H1 (cell line): ENCODE results near the gene ESPNL. TPM values are rescaled to one million over a fixed set of nuclear protein-coding genes. Genes with fewer than 3 reads are reported as not detected.

Source experiments
- CTCF ChIA-PET: fragments of 300-600 bp; sonication (Branson Sonifier 250); formaldehyde crosslinking; loops from one replicate; lab custom pipeline; 2021; ENCODE audit not compliant: partially characterized antibody; lab: Charles Lee
- POLR2A ChIA-PET: fragments of 300-600 bp; sonication (Branson Sonifier 250); formaldehyde crosslinking; loops from one replicate; lab custom pipeline; 2021; ENCODE audit warnings: inconsistent platforms; ENCODE audit not compliant: partially characterized antibody; lab: Charles Lee
- DNase-seq, 2 experiments: peaks; one replicate each; pipeline versions ENCODE4 v3.0.0 to v3.0.0-alpha.2; 2010 to 2022; ENCODE audit warnings: low spot score in 2 of 2, low read depth in 1 of 2, mixed read lengths in 1 of 2
- FAIRE-seq: peaks from 2 replicates; lab custom pipeline; 2011; peaks lifted over from hg19 to GRCh38; lab: Jason Lieb, UNC
- H2AFZ ChIP-seq: 2 replicates; pipeline ENCODE4 v1.8.1; 2012; ENCODE audit warnings: low read length, inconsistent platforms
- H2AK5ac ChIP-seq: 2 replicates; pipeline ENCODE4 v1.6.1; 2013; ENCODE audit warnings: low read depth, low read length
- H2BK120ac ChIP-seq: replicated peaks from 2 replicates; pipeline ENCODE3; 2013; ENCODE audit warnings: low read depth, low read length, inconsistent platforms
- H2BK12ac ChIP-seq: 2 replicates; pipeline ENCODE4 v1.6.1; 2013; ENCODE audit warnings: low read depth, low read length
- H2BK15ac ChIP-seq: 2 replicates; pipeline ENCODE4 v1.6.1; 2013; ENCODE audit warnings: low read length
- H2BK20ac ChIP-seq: 2 replicates; pipeline ENCODE4 v1.6.1; 2013; ENCODE audit warnings: low read length
- H2BK5ac ChIP-seq: 2 replicates; pipeline ENCODE4 v1.6.1; 2013; ENCODE audit warnings: low read depth, low read length
- H3K14ac ChIP-seq: 2 replicates; pipeline ENCODE4 v1.6.1; 2013; ENCODE audit warnings: inconsistent platforms; ENCODE audit not compliant: insufficient read length
- H3K18ac ChIP-seq: 2 replicates; pipeline ENCODE4 v1.6.1; 2013; ENCODE audit warnings: low read length; ENCODE audit errors: extremely low read depth
- H3K23ac ChIP-seq: 2 replicates; pipeline ENCODE4 v1.6.1; 2013; ENCODE audit warnings: inconsistent platforms; ENCODE audit not compliant: insufficient read length
- H3K23me2 ChIP-seq: 2 replicates; pipeline ENCODE4 v1.6.1; 2013; ENCODE audit warnings: low read depth, low read length
- H3K27ac ChIP-seq: 2 replicates; pipeline ENCODE4 v1.6.1; 2011; ENCODE audit warnings: low read depth, low read length, inconsistent platforms
- H3K27me3 ChIP-seq, 4 experiments: replicated peaks in 1 of 4; 1 replicate in 1 of 4; 2 replicates in 3 of 4; pipeline versions ENCODE4 v1.6.1 to v1.8.1; 2011 to 2013; ENCODE audit warnings: low read length in 3 of 4, mild to moderate bottlenecking in 3 of 4, inconsistent platforms in 2 of 4, mixed read lengths in 2 of 4, moderate library complexity in 1 of 4; ENCODE audit not compliant: control insufficient read depth in 3 of 4, insufficient read depth in 3 of 4; ENCODE audit errors: extremely low read depth in 1 of 4
- H3K36me3 ChIP-seq, 4 experiments: 2 replicates each; pipeline versions ENCODE4 v1.6.1 to v1.8.1; 2011 to 2013; ENCODE audit warnings: mild to moderate bottlenecking in 4 of 4, low read length in 3 of 4, moderate library complexity in 2 of 4, control low read depth in 1 of 4, inconsistent platforms in 1 of 4; ENCODE audit not compliant: insufficient read depth in 4 of 4, control insufficient read depth in 2 of 4
- H3K4ac ChIP-seq: replicated peaks from 2 replicates; pipeline ENCODE3; 2013; ENCODE audit warnings: low read length, low read depth, mixed read lengths, inconsistent platforms; ENCODE audit not compliant: insufficient read length
- H3K4me1 ChIP-seq, 4 experiments: replicated peaks in 1 of 4; 1 replicate in 1 of 4; 2 replicates in 3 of 4; pipeline versions ENCODE4 v1.6.1 to v1.8.1; 2011 to 2013; ENCODE audit warnings: low read length in 3 of 4, inconsistent platforms in 2 of 4, mixed read lengths in 1 of 4; ENCODE audit not compliant: insufficient read depth in 4 of 4, control insufficient read depth in 3 of 4
- H3K4me2 ChIP-seq, 2 experiments: 2 replicates each; pipeline versions ENCODE4 v1.6.1 to v1.8.1; 2011 to 2013; ENCODE audit warnings: low read depth in 2 of 2, low read length in 2 of 2, control low read depth in 1 of 2, inconsistent platforms in 1 of 2, mild to moderate bottlenecking in 1 of 2; ENCODE audit not compliant: insufficient read depth in 1 of 2
- H3K4me3 ChIP-seq, 4 experiments: fragments of 200-600, 300-600 bp in 1 of 4; sonication (generic), shearing (Covaris generic), sonication (Bioruptor Twin) in 1 of 4; 2 replicates each; pipeline versions ENCODE4 v1.5.1 to v1.8.1; 2011 to 2016; ENCODE audit warnings: low read length in 4 of 4, low read depth in 3 of 4, control low read depth in 2 of 4, inconsistent platforms in 2 of 4, mild to moderate bottlenecking in 2 of 4, mixed read lengths in 1 of 4, moderate library complexity in 1 of 4; ENCODE audit not compliant: insufficient read depth in 2 of 4; ENCODE audit errors: extremely low read depth in 1 of 4
- H3K56ac ChIP-seq: replicated peaks from 2 replicates; pipeline ENCODE3; 2013; ENCODE audit warnings: low read depth, mild to moderate bottlenecking, mixed read lengths, low read length, inconsistent platforms; ENCODE audit not compliant: insufficient read length
- H3K79me1 ChIP-seq: 2 replicates; pipeline ENCODE4 v1.6.1; 2013; ENCODE audit warnings: low read depth, low read length, control low read depth
- H3K79me2 ChIP-seq, 2 experiments: 2 replicates each; pipeline versions ENCODE4 v1.6.1 to v1.8.1; 2012 to 2013; ENCODE audit warnings: low read length in 2 of 2, mild to moderate bottlenecking in 2 of 2, inconsistent platforms in 1 of 2; ENCODE audit not compliant: insufficient read depth in 2 of 2, control insufficient read depth in 1 of 2
- H3K9ac ChIP-seq, 4 experiments: replicated peaks in 1 of 4; 1 replicate in 1 of 4; 2 replicates in 3 of 4; pipeline versions ENCODE4 v1.6.1 to v1.8.1; 2011 to 2013; ENCODE audit warnings: low read depth in 3 of 4, low read length in 3 of 4, control low read depth in 2 of 4, mild to moderate bottlenecking in 2 of 4, moderate library complexity in 2 of 4, inconsistent platforms in 1 of 4; ENCODE audit errors: extremely low read depth in 1 of 4
- H3K9me3 ChIP-seq, 2 experiments: 2 replicates each; pipeline versions ENCODE4 v1.6.1 to v1.8.1; 2012 to 2013; ENCODE audit warnings: mild to moderate bottlenecking in 2 of 2, moderate library complexity in 2 of 2, control low read depth in 1 of 2, inconsistent platforms in 1 of 2, low read depth in 1 of 2, low read length in 1 of 2, mixed read lengths in 1 of 2; ENCODE audit not compliant: insufficient read depth in 2 of 2
- H4K20me1 ChIP-seq, 2 experiments: replicated peaks in 1 of 2; 2 replicates each; pipeline versions ENCODE3 to v1.8.1; 2011 to 2013; ENCODE audit warnings: inconsistent platforms in 2 of 2, low read length in 2 of 2, mild to moderate bottlenecking in 1 of 2; ENCODE audit not compliant: insufficient read depth in 2 of 2, control insufficient read depth in 1 of 2
- H4K5ac ChIP-seq: 2 replicates; pipeline ENCODE4 v1.6.1; 2013; ENCODE audit warnings: low read length, low read depth, mixed read lengths, inconsistent platforms; ENCODE audit not compliant: insufficient read length
- H4K8ac ChIP-seq: 2 replicates; pipeline ENCODE4 v1.8.0; 2013; ENCODE audit warnings: mild to moderate bottlenecking, moderate library complexity, low read length, inconsistent platforms; ENCODE audit not compliant: insufficient read depth; ENCODE audit errors: extremely low read depth
- H4K91ac ChIP-seq: replicated peaks from 2 replicates; pipeline ENCODE3; 2013; ENCODE audit warnings: low read length, mixed read lengths, inconsistent platforms; ENCODE audit not compliant: insufficient read length
- CREB1 ChIP-seq: IDR thresholded peaks from 2 replicates; pipeline ENCODE4 v1.6.1; 2012; ENCODE audit warnings: inconsistent platforms
- CTCF ChIP-seq, 3 experiments: IDR thresholded peaks; 1 replicate in 2 of 3; 2 replicates in 1 of 3; pipeline versions ENCODE4 v1.5.1 to v1.6.1; 2011; ENCODE audit warnings: low read length in 3 of 3, mild to moderate bottlenecking in 3 of 3, inconsistent platforms in 2 of 3, low read depth in 1 of 3, moderate library complexity in 1 of 3; ENCODE audit not compliant: insufficient read depth in 1 of 3; ENCODE audit errors: control extremely low read depth in 1 of 3
- E2F6 ChIP-seq: IDR thresholded peaks from 2 replicates; pipeline ENCODE4 v1.6.1; 2012; ENCODE audit warnings: inconsistent platforms
- HDAC2 ChIP-seq, 2 experiments: fragments of 300-600 bp in 1 of 2; sonication (generic) in 1 of 2; IDR thresholded peaks; 2 replicates each; pipeline ENCODE4 v1.6.1; 2011 to 2012; ENCODE audit warnings: low read depth in 2 of 2, low read length in 2 of 2, mild to moderate bottlenecking in 2 of 2, moderate library complexity in 2 of 2, borderline replicate concordance in 1 of 2, inconsistent platforms in 1 of 2
- JUN ChIP-seq: IDR thresholded peaks from 2 replicates; pipeline ENCODE4 v1.6.1; 2011; ENCODE audit warnings: low read depth, mild to moderate bottlenecking, improper control_type of control experiment, low read length
- POLR2AphosphoS5 ChIP-seq: IDR thresholded peaks from 2 replicates; pipeline ENCODE4 v1.6.1; 2011; ENCODE audit warnings: low read depth, low read length
- RBBP5 ChIP-seq: IDR thresholded peaks from 2 replicates; pipeline ENCODE4 v1.7.1; 2012; ENCODE audit warnings: low read depth, mild to moderate bottlenecking, inconsistent platforms, low read length, moderate library complexity, borderline replicate concordance
- TAF1 ChIP-seq: IDR thresholded peaks from 2 replicates; pipeline ENCODE4 v1.6.1; 2011; ENCODE audit warnings: mild to moderate bottlenecking, low read depth, low read length
- USF2 ChIP-seq: IDR thresholded peaks from 2 replicates; pipeline ENCODE4 v1.6.1; 2011; ENCODE audit warnings: low read length, improper control_type of control experiment
- YY1 ChIP-seq: IDR thresholded peaks from 2 replicates; pipeline ENCODE4 v1.6.1; 2011; ENCODE audit warnings: low read depth, mild to moderate bottlenecking, low read length
- WGBS, 2 experiments: shearing (Covaris generic) in 1 of 2; methylation state at CpG; one replicate each; pipeline versions ENCODE4 v1.1.6 to v1.1.7; 2013 to 2015; ENCODE audit warnings: low lambda C conversion rate in 2 of 2, mixed read lengths in 2 of 2, inconsistent platforms in 1 of 2, low coverage in 1 of 2, missing lambda C conversion rate in 1 of 2; ENCODE audit not compliant: insufficient replicate concordance in 2 of 2, insufficient coverage in 1 of 2, insufficient read length in 1 of 2; ENCODE audit errors: extremely low coverage in 1 of 2, missing lambda C conversion rate in 1 of 2; 5-methylcytosine and 5-hydroxymethylcytosine counted together
- polyA plus RNA-seq, 7 experiments: library from polyadenylated mRNA; depleted of rRNA in 3 of 7; stranded (reverse) in 5 of 7; unstranded in 2 of 7; fragments of >200 nt in 5 of 7; fragments of 200-250 nt in 2 of 7; gene quantifications; 1 replicate in 5 of 7; 2 replicates in 1 of 7; 4 replicates in 1 of 7; pipeline versions ENCODE4 v1.2.1 to v1.2.3, GENCODE V29; 2011 to 2013; ENCODE audit warnings: missing spikeins in 2 of 7, mixed read lengths in 2 of 7
- total RNA-seq: library from RNA; stranded (reverse); fragmentation: NEBNext Ultra II Directional; extraction: Animal tissue kit (Norgen Biotek cat#: 25700); gene quantifications from 2 replicates; pipeline ENCODE4 v1.2.1, GENCODE V29; 2021

ESPNL gene
- total and polyA plus RNA-seq, 2 of the 8 experiments (the other 6 are each of a cell fraction or from before 2014, with no cell fraction given) = 0.68 to 1.3 TPM

GRCh38 chr2:238134393-238134785, 34.2 kb downstream of the ESPNL start:
- Histone ChIP-seq H2AK5ac (no peak overlapping the region), H2BK120ac (no peak overlapping the region), H3K4me1 (no peaks in the 10 kb centered on the region), H2AFZ (no peak overlapping the region), H3K9me3 (no peaks in the 10 kb centered on the region), H3K27me3 (no peaks in the 10 kb centered on the region), H3K4ac (no peak overlapping the region), H3K9ac (no peak overlapping the region), H3K23me2 (no peaks in the 10 kb centered on the region), H3K79me1 (no peaks in the 10 kb centered on the region), H3K14ac (no peak overlapping the region), H3K23ac (no peak overlapping the region), H2BK20ac (no peak overlapping the region), H3K18ac (no peak overlapping the region), H4K8ac (no peak overlapping the region), H3K56ac (no peak overlapping the region), H4K91ac (no peak overlapping the region), H3K36me3 (no peaks in the 10 kb centered on the region), H4K20me1 (peaks cover 0 to 1% of the 10 kb centered on the region in 2 experiments), H3K4me3 (no peak overlapping the region), H2BK15ac (no peak overlapping the region), H2BK5ac (no peak overlapping the region), H3K79me2 (no peaks in the 10 kb centered on the region), H2BK12ac (no peak overlapping the region), H4K5ac (no peak overlapping the region), H3K27ac (no peak overlapping the region), H3K4me2 (no peak overlapping the region)
- no peak for FAIRE-seq
- WGBS, 2 experiments = 92% methylated on average over 11 of the region's 11 CpGs; no CpG with 5 or more reads in 1 of the 2 experiments
- CTCF ChIA-PET = interaction anchor here (0.6 to 3.1 kb wide), 14 partner anchors 9 to 147 kb away, joined by 3 to 24 read pairs (median 3); no protein-coding TSS in a partner anchor
- POLR2A ChIA-PET = interaction anchor here (1.0 to 1.2 kb wide), 2 partner anchors 9 to 34 kb away, joined by 3 to 4 read pairs; partner anchors contain the start of gene ESPNL
- no peak for DNase-seq
- TF ChIP-seq POLR2AphosphoS5 (no peak), HDAC2 (IDR thresholded peaks at IDR 0.05; ENCODE audit: borderline replicate concordance in 1 of 2, low read depth in 2 of 2, low read length in 2 of 2) (no peak), TAF1 (no peak), RBBP5 (no peak), USF2 (no peak), JUN (no peak), CTCF (IDR thresholded peaks at IDR 0.05; ENCODE audit: control extremely low read depth in 1 of 3, insufficient read depth in 1 of 3, low read depth in 1 of 3, low read length in 3 of 3) (no peak), YY1 (no peak), CREB1 (no peak), E2F6 (no peak)
